HG03571 (cell line): Measurements from ENCODE around the gene FERMT2.
"Not testable (repeated sequence)": the region's sequence is repeated elsewhere in the genome, so short reads cannot be mapped to it uniquely, and the experiment has no call there.

Experiments used
- ATAC-seq: cut with Tn5 transposase; IDR thresholded peaks from one replicate; pipeline ENCODE4 v1.9.1; 2021; ENCODE audit not compliant: unreplicated experiment

FERMT2 gene

DNA sequence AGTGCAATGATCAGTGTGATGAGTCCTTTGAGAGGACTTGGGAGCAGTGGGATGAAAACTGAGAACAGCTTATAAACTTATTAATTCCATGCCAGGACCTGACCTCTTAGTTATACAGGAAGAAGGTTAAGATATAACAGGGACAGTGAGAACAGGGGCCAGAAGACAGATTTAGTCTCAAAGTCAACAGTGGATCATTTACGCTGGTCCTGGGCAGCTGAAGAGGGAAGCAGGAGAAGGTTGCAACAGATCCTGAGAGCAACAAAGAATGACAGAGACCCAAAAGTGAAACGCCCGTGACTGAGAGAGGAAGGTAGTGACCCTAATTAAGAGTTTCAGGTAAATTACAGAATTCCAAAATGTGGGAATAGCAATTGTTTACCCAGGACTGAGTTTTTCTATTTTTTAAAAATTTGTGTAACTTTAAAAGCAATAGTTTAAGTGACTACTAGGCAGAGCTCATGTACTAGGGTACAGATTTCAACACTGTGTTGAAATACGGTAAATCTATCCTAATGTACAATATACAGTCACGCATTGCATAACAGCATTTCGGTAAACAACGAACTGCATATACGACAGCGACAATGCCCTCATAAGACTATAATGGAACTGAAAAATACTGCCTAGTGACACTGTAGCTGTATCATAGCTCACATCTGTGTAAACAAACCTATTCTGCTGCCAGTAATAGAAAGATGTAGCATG, 81.8 kb downstream of the FERMT2 start:
- ATAC-seq, result no peak

DNA sequence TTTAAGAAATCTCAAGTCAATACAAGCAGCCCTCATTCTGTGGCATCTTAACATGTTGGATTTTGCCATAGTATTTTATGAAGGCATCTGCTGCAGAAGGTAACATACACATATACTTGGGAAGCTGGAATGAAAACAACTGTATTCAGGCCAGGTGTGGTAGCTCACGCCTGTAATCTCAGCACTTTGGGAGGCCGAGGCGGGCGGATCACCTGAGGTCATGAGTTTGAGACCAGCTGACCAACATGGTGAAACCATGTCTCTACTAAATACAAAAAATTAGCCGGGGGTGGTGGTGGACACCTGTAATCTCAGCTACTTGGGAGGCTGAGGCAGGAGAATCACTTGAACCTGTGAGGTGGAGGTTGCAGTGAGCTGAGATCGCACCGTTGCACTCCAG, 86.0 kb downstream of the FERMT2 start:
- ATAC-seq, result not testable (repeated sequence)

DNA sequence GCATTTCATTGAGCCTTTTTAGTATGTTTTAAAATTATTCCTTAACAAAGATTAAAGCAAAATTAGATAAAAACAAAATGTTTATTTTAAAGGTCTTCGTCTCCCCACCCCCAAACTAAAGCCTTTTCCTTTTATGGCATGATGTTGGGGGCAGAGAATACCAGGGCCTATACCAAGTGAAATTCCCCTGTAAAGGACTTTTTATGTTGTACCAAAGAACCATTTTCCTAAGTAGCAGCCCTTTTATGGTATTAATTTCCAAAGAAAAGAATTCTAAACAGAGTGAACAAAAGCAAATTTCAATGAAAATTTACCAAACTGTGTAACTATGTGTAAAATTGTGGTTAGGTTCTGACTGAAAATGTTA, 87.5 kb downstream of the FERMT2 start:
- ATAC-seq, result no peak

DNA sequence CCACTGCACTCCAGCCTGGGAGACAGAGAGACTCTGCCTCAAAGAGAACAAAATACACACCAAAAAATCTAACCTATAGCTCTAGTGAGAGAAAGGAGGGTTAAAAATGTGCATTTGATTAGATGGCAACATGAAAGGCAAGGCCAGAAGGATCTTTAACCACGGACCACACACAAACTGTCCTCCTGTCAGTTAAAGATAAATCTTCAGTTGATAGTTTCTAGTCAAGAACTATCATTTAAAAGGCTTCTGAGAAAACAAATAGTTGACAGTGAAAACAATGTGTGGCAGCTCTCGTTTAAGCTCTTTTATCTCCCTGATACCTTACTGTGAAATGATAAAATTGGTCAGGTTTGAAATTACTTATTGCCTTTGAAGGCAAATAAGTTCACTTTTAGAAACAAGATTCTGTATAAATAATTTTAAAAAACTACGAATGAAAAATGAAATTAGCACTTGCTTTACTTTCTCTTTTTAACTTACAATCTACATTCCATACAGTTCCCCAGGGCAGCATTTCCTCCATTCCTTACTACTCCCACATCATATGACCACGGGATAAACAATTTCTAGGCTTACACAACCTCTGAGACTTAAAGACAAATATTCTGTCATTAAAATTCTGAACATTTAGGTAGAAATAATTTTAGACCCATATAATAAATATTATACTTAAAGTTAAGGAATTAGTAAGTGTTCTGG, 88.1 kb downstream of the FERMT2 start:
- ATAC-seq, result no peak

DNA sequence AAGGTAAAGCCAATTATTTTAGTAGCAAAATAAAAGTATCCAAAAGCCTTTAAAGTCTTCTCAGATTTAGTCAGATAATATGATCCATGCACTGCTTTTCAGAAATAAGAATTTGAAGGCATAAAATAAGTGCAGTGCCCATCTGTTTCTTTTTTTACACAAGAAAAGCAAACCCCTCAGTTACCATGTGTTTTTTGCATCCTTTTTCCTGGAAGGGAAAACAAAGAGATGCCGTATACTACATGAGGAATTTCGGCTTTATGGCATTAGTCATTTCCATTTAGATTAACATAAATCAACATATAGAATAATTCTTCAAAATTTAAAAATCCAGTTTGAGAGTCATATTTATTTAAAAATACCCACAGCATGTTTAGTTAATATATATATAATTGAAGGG, 89.4 kb downstream of the FERMT2 start:
- no peak for ATAC-seq

DNA sequence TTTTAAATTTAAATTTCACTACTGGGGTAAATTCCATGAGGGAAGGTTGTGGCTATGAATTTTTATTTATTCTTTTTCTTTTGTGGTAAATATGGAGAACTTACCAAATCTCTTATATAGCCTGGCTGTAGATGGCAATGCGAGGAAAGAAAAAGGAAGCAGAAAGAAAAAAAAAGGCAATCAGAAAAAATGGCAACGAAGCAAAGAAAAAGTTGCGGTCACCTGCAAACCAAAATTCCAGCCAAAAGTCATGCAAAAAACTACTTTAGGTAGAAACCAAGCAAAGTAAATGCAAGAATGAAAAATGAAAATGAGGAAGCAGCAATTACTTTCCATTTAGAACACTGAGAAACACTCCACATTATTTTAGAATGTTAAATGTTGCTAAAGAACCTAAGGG, 89.9 kb downstream of the FERMT2 start:
- no peak for ATAC-seq

DNA sequence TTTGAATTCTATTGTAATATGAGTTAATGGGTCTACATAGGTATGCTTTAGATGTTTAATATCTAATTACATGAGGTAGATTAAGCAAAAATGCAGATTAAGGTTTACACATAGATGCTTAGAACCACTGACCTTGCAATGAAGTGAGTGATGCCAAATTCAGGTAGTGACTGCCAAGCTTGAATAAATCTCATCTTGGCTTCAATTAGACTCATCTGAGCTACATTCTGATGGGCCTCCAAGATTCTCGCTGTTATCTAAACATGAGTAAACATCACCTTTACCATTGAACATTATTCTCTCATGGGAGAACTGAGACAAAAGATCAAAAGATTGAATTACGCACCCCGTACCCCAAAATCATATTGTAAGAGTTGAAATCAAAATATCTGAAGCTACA, 90.6 kb downstream of the FERMT2 start:
- no peak for ATAC-seq

DNA sequence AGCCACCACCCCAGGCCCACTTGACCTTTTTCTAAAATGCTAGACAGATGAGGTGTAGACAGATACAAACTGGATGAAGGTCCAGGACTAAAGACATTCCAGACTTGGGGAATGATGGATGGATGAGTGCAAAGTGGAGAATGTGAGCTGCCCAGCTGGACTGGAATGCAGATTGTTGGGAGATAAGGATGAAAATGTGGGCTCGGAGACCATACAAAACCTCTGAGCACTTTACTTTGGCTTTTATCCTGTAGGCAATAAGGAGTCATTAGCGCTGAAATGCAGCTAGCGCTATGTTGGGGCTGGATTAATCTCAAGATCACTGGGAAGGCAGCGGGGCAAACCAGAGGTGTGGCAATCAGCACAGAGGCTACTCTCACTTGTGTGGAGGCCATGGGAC, 94.7 kb downstream of the FERMT2 start:
- ATAC-seq, result no peak

DNA sequence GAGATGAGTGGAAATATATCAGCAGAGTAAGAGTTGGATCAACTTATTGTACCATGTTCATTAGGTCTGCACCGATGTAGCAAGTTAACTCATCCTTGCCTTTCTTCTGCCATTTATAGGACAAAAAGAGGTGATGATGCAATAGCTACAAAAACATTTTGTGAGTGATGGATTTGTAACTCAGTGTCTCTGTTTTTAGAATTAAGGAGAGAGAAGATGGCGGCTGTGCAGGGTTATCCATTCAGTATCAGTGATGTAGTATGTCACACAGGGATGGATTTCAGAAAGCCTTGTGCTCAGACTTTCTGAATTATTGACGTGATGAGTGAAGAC, 97.4 kb downstream of the FERMT2 start:
- no peak for ATAC-seq

DNA sequence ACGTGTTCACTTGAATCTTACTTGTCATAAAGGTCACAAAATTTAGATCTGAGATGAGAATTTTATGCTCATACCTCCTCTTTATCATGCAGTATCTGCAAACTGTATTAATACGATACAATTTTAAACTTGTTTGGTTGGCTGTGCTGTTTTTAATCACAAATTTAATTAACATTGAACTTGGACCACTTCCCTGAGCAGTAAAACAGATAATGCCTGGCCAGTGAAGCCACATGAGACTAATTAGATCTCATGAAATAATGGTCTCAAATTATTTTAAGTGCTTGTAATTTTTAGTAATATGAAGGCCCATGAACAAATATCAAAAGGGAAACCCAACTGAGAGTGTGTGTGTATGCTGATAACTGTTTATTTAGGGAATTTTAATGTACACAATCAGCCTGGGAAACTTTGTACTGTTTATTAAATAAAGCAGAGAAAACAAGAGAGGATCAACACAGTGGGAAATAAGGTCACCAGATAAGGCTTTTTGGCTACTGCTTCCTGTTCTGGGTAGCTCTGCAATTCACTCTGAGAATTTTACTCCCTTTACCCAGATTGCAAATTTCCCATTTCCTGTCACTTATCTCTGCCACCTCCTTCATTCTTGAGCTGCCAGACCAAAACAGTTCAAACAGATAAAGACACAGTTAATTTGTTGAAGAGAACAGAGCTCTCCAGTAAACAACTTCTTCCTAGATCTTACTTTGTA, 97.9 kb downstream of the FERMT2 start:
- ATAC-seq, result no peak

DNA sequence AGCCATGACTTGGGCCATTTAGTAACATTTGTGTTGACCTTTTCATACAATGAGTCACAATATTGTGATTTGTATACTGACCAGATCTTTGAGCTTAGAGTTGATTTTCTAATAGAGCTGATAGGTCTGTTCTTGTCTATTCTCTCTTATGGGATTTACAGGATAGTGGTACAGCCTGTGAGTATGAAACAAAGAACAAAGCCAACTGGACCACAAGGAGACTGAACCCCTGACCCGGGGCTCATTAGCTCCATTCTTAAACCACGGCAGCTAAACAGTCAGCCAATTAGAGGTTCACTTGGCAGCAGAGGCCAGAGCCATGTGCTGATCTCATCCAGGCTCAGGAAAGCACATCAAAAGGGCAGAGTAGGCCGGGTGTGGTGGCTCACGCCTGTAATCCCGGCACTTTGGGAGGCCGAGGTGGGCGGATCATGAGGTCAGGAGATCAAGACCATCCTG, 100.4 kb downstream of the FERMT2 start:
- ATAC-seq, result no peak

DNA sequence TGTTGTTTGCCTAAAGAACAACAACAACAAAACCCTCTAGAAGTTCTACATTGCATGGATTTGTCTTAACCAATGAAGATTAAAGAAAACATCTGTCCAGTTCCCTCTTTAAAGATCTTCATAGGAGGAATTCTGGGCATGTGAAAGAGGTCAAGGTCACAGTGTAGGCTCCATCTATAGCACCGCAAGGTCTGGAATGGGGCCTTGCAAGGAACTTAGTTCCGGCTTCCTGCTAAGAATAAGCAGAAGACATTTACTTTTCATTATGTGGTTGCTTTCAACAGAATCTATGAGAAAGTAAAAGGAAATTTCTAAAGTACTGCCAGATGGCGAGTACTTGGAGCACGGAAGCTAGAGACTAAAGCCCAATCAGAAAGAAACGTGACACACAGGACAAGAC, 102.2 kb downstream of the FERMT2 start:
- no peak for ATAC-seq

DNA sequence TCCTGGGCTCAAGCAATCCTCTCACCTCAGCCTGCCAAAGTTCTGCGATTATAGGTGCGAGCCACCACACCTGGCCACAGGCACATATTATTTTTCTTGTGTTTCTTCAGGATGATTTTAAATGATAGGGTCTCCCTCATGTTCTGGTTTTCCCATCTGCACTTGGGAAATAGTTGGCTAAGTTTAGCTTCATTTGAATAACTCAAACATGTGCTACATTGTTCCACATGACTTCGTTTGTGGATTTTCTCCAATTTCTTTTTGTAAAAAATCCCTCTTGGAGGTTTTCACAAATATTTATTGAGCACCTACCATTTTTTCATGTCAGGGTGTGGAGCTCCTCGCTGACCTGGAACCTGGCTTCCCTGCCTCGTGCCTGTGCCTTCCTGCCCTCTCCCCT, 104.3 kb downstream of the FERMT2 start:
- no peak for ATAC-seq

DNA sequence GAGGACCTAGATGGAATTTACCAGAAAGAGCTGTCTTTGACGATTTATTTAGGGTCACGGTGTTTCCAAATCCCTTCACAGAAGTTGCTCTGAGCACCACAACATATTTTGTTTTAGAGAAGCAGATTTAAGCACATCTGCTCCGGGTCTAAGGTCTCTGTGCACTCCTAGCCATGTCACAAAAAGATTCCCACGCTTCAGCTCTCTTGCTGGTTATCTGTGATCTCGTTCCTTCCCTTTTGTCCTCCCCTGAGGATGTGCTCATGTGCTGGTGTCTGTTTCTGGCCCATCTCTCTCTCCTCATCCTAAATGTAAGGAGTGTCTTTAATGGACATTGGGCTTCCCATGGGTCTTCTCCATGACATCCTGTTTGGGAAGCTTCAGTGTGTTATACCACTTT, 105.8 kb downstream of the FERMT2 start:
- ATAC-seq, result no peak

DNA sequence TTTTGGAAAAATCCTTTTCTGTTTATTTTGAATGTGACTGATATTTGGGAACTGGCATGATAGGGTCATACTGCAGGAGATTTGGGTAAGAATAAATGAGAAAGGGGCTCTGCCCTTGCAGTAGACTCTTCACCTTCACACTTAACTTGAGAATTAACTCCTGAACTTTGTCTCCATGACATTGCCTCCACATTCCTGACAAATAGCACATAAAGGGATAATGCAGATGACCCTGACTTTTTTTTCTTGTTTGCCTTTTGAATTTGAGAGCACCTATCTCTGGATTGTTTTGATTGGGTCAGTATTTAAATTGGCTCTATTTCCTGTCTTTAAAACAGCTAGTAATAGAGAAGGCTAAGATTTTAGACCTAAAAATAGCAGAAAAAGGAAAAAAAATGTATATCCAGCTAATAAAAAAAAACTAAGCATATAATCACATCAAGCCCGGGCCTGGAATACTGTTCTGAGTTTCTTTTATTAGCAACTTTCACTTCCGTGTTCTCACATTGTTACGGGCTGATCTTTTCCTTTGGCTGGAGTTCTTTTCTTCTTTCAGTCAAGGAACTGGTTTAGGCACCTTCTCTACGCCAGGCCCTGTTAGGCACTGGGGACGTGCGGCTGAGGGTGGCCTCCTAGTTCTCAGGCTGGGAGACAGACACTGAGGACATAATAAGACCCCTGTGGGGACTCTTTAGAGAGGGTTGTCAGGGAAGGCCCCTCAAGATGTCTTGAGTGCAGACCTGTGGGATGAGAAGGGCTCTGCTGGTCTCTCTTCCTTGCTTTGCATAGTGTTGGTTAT, 106.4 kb downstream of the FERMT2 start:
- ATAC-seq, result no peak

DNA sequence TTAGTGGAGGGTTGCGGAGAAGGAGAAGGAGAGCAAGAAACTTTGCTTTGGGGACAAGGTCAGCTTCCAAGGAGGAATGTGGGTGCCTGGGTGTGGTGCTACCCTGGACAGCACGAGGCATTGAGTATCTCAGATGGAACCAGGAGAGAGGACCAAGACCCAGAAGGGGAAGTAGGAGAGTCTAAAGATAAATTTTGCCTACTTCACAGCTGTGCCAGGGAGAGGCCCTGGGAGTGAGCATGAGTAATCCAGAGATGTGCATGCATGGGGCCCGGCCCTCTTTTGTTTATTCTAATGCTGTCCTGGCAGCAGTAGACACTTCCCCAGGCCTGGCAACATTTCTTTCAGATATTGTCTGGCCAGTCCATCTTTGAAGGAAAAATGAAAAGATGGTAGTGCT, 110.0 kb downstream of the FERMT2 start:
- no peak for ATAC-seq

DNA sequence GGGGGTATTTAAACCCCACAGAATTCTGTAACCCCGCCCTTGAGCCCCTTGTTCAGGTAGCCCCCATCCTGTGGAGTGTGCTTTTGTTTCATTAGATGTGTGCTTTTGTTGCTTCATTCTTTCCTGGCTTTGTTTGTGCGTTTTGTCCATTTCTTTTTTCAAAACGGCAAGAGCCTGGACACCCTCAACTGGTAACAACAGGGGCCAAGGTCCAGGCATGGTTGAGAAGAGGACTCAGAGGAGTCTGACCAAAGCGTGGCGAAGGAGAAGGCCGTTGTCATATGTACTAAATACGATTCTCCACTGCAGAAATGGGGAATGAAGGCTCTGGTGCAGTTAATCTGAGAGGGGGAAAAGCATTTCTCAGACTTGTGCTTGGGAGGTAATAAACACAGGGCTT, 113.4 kb downstream of the FERMT2 start:
- no peak for ATAC-seq

DNA sequence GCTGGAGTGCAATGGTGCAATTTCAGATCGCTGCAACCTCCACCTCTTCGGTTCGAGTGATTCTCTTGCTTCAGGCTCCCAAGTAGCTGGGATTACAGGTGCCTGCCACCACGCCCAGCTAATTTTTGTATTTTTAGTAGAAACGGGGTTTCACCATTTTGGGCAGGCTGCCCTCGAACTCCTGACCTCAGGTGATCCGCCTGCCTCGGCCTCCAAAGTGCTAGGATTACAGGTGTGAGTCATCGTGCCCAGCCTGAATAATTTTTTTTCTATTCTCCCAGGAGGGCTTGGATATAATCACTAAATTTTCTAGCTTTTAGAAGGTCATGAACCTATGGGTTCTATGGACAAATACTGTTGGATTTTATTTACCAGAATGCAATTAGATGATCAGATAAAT, 114.8 kb downstream of the FERMT2 start:
- ATAC-seq, result no peak

DNA sequence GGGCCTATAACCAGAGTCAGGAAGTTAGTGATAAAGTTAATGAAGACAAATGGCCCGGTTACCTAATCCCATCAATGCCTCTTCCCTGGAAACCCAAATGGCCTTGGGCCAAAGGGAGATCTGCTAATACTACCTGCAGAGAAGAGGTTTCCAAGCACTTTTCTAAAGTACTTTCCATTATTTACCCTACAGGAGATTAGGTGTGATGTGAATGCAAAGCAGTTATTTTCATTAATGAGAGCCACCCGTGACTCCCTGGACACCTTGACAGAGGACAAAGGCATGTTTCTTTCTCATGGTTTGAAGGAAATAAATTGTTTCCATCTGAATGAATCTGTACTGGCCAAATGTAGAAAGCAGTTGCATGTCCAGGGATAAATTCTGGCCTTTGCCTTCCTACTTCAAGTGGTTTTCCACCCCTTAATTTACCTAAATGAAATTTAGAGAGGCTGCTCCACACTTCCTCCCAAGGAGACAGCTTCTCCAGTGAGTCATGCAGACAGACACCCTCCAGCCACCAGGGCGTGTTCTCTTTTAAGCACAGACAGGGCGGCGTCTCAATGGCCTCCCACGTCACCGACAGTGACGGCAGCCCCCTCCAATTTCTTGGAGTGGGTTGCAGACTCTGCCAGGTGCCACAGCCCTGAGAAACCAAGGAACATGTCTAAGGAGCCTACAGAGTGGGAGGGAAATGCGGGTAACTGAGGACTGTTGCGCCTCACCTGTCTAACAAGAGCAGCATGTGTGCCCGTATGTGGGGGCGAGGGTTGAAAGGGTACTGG, 115.5 kb downstream of the FERMT2 start:
- ATAC-seq, result no peak

DNA sequence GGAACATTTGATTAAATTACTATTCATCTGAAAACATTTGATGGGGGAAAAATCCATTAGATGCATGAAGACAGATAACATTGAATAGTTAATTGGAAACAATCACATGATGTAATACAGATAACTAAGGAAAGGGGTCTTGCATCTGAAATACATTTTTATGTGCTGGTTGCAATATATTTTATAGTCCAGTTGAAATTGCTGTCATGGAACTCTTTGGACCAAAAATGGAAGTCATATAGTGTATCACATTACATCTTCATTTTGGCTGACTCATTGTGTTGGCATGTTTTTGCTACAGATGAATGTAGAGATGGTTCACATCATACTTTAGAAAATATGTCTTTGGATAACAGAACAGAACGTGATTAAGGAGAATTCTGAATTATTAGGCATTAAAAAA, 116.4 kb downstream of the FERMT2 start:
- ATAC-seq, result no peak

DNA sequence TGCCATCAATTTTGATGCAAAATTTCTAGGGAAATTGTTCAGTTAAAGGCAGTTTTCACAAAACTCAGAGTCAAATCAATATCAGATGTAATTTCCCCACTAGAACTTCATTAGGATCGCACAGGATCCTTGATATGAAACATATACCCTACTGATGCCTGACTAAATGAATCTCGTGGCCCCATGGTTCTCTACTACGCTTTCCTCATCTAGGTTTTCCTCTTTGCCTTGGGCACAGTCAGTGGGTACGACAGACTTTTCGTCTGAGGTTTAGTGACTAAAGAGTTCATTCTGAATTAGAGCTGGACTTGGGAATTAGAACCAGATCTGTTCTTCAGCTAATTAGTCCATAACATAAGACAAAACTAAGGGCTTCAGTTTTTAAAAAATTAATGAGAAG, 117.0 kb downstream of the FERMT2 start:
- no peak for ATAC-seq
